Measurements from ENCODE around the gene MMRN2. TPM values are rescaled to one million over a fixed set of nuclear protein-coding genes. Genes with fewer than 3 reads are reported as not detected.

The MMRN2 gene
- total and polyA plus RNA-seq, 2 of the 8 experiments (the other 6 are each of a cell fraction or from before 2014, with no cell fraction given), result 1.2 TPM

DNA sequence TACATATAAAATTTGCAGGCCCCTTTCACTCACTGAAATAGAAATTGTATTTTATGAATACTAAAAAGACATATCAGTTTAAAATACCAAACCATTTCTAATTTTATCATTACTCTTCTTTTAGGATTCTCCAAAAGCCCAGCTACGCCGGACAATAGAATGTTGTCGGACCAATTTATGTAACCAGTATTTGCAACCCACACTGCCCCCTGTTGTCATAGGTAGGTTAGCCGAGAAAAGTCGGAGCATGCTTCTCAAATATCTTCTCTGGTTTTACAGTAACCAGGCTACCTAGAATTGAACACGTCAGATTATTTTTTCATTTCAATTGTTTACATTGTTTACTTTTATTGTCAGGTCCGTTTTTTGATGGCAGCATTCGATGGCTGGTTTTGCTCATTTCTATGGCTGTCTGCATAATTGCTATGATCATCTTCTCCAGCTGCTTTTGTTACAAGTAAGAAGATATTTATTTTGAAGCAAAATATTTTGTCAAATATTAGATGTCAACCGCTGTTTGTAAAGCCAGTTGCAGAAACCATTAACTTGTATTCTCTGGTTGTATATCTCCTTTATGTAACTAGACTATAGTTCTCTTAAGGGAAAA lies 57.6 kb downstream of the MMRN2 start:
- no peak overlapping the region for H4K5ac ChIP-seq (ENCODE audit: insufficient read length, low read depth, low read length)
- peaks cover 0 to 6% (median 2%) of the 10 kb centered on the region in 4 experiments; a peak in 3 of 7 replicates for H3K4me1 ChIP-seq (replicated peaks in 1 of 4; ENCODE audit: control insufficient read depth in 3 of 4, insufficient read depth in 4 of 4, low read length in 3 of 4)
- H2BK20ac ChIP-seq (ENCODE audit: low read length), result no peak overlapping the region
- H2BK12ac ChIP-seq (ENCODE audit: low read depth, low read length), result no peak overlapping the region
- H3K4ac ChIP-seq (replicated peaks; ENCODE audit: insufficient read length, low read depth, low read length), result no peak overlapping the region
- no peak overlapping the region for H3K27ac ChIP-seq (ENCODE audit: low read depth, low read length)
- DNase-seq (ENCODE audit: low read depth in 1 of 2, low spot score in 2 of 2), result no peak
- no peak overlapping the region for H4K91ac ChIP-seq (replicated peaks; ENCODE audit: insufficient read length, low read length)
- no peaks in the 10 kb centered on the region for H3K9me3 ChIP-seq (ENCODE audit: insufficient read depth in 2 of 2, low read depth in 1 of 2, low read length in 1 of 2)
- FAIRE-seq, result peak; percentile 65
- peaks cover 0 to 16% of the 10 kb centered on the region in 2 experiments; a peak in 1 of 4 replicates for H3K79me2 ChIP-seq (ENCODE audit: control insufficient read depth in 1 of 2, insufficient read depth in 2 of 2, low read length in 2 of 2)
- no peak overlapping the region for H2BK15ac ChIP-seq (ENCODE audit: low read length)
- no peaks in the 10 kb centered on the region for H3K23me2 ChIP-seq (ENCODE audit: low read depth, low read length)
- no peak overlapping the region for H2BK120ac ChIP-seq (replicated peaks; ENCODE audit: low read depth, low read length)
- ChIA-PET CTCF (ENCODE audit: partially characterized antibody) (interaction anchor here (0.6 to 5.8 kb wide), 35 partner anchors 9 to 220 kb away, joined by 3 to 40 read pairs (median 5); no protein-coding TSS in a partner anchor), POLR2A (ENCODE audit: partially characterized antibody) (interaction anchor here (0.8 to 1.4 kb wide), 5 partner anchors 10 to 191 kb away, joined by 3 to 4 read pairs (median 3); no protein-coding TSS in a partner anchor)
- no peak overlapping the region for H4K8ac ChIP-seq (ENCODE audit: extremely low read depth, insufficient read depth, low read length)
- no peak overlapping the region for H3K18ac ChIP-seq (ENCODE audit: extremely low read depth, low read length)
- H3K4me2 ChIP-seq (ENCODE audit: insufficient read depth in 1 of 2, low read depth in 2 of 2, low read length in 2 of 2), result no peak overlapping the region
- H3K14ac ChIP-seq (ENCODE audit: insufficient read length), result no peak overlapping the region
- no peak overlapping the region for H2AFZ ChIP-seq (ENCODE audit: low read length)
- WGBS, 2 experiments (ENCODE audit: extremely low coverage in 1 of 2, insufficient coverage in 1 of 2, insufficient read length in 1 of 2, insufficient replicate concordance in 2 of 2, low coverage in 1 of 2, low lambda C conversion rate in 2 of 2, missing lambda C conversion rate in 1 of 2), result 71% methylated on average over 9 of the region's 9 CpGs; no CpG with 5 or more reads in 1 of the 2 experiments
- H2BK5ac ChIP-seq (ENCODE audit: low read depth, low read length), result no peak overlapping the region
- H3K56ac ChIP-seq (replicated peaks; ENCODE audit: insufficient read length, low read depth, low read length), result no peak overlapping the region
- H3K4me3 ChIP-seq (ENCODE audit: extremely low read depth in 1 of 4, insufficient read depth in 2 of 4, low read depth in 3 of 4, low read length in 4 of 4), result no peak overlapping the region
- H3K79me1 ChIP-seq (ENCODE audit: low read depth, low read length), result peaks cover 4% of the 10 kb centered on the region; the same call in 1 of the 2 replicates
- H4K20me1 ChIP-seq (replicated peaks in 1 of 2; ENCODE audit: control insufficient read depth in 1 of 2, insufficient read depth in 2 of 2, low read length in 2 of 2), result peaks cover 0 to 6% of the 10 kb centered on the region in 2 experiments
- no peak overlapping the region for H2AK5ac ChIP-seq (ENCODE audit: low read depth, low read length)
- no peak overlapping the region for H3K9ac ChIP-seq (replicated peaks in 1 of 4; ENCODE audit: extremely low read depth in 1 of 4, low read depth in 3 of 4, low read length in 3 of 4)
- H3K27me3 ChIP-seq (replicated peaks in 1 of 4; ENCODE audit: control insufficient read depth in 3 of 4, extremely low read depth in 1 of 4, insufficient read depth in 3 of 4, low read length in 3 of 4), result no peaks in the 10 kb centered on the region
- peaks cover 13 to 35% (median 28%) of the 10 kb centered on the region in 4 experiments for H3K36me3 ChIP-seq (ENCODE audit: control insufficient read depth in 2 of 4, insufficient read depth in 4 of 4, low read length in 3 of 4)
- no peak overlapping the region for H3K23ac ChIP-seq (ENCODE audit: insufficient read length)
- no peak for TF ChIP-seq BCL11A (IDR thresholded peaks at IDR 0.05; ENCODE audit: low read depth in 2 of 2, low read length in 2 of 2)
- TF ChIP-seq POLR2AphosphoS5 (IDR thresholded peaks at IDR 0.05; ENCODE audit: low read depth, low read length), result no peak
- TF ChIP-seq ASH2L (IDR thresholded peaks at IDR 0.05; ENCODE audit: low read length), result no peak
- TF ChIP-seq NRF1 (IDR thresholded peaks at IDR 0.05; ENCODE audit: low read depth, low read length), result no peak
- TF ChIP-seq RAD21 (IDR thresholded peaks at IDR 0.05 in 1 of 2, conservative IDR thresholded peaks at IDR 0.05 in 1 of 2; ENCODE audit: low read depth in 2 of 2, low read length in 2 of 2), result peak; percentile 76 to 77
- TF ChIP-seq JUN (IDR thresholded peaks at IDR 0.05; ENCODE audit: low read depth, low read length), result no peak
- TF ChIP-seq, protein P1, sequence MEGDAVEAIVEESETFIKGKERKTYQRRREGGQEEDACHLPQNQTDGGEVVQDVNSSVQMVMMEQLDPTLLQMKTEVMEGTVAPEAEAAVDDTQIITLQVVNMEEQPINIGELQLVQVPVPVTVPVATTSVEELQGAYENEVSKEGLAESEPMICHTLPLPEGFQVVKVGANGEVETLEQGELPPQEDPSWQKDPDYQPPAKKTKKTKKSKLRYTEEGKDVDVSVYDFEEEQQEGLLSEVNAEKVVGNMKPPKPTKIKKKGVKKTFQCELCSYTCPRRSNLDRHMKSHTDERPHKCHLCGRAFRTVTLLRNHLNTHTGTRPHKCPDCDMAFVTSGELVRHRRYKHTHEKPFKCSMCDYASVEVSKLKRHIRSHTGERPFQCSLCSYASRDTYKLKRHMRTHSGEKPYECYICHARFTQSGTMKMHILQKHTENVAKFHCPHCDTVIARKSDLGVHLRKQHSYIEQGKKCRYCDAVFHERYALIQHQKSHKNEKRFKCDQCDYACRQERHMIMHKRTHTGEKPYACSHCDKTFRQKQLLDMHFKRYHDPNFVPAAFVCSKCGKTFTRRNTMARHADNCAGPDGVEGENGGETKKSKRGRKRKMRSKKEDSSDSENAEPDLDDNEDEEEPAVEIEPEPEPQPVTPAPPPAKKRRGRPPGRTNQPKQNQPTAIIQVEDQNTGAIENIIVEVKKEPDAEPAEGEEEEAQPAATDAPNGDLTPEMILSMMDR (IDR thresholded peaks at IDR 0.05; ENCODE audit: control extremely low read depth in 1 of 3, insufficient read depth in 1 of 3, low read depth in 1 of 3, low read length in 3 of 3), result peak in 2 of 3 experiments; percentile 53 to 64; a peak in 3 of 4 replicates
- no peak for TF ChIP-seq SIRT6 (IDR thresholded peaks at IDR 0.05; ENCODE audit: low read length)
- TF ChIP-seq MAX (IDR thresholded peaks at IDR 0.05), result no peak
